T follicular helper cell (primary cell): ENCODE data around the gene CIB4.

Experiments used
- DNase-seq: peaks from one replicate; pipeline ENCODE4 v3.0.0-alpha.2; 2020; ENCODE audit warnings: low read depth

The CIB4 gene

DNA sequence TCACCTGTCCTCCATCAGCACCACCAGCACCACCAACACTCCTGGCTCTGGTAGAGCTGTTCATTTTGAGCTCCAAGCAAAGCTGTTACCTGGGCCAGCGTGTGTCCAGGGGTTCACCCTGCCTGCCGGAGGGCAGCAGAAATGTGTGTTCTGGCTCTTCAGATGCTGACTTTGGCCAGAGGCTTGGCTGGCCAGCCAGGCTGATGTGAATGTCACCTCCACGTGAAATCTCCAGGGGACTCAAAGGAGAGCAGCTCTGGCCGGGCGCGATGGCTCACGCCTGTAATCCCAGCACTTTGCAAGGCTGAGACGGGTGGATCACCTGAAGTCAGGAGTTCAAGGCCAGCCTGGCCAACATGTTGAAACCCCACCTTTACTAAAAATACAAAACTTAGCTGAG, 33.5 kb downstream of the CIB4 start:
- no peak for DNase-seq

DNA sequence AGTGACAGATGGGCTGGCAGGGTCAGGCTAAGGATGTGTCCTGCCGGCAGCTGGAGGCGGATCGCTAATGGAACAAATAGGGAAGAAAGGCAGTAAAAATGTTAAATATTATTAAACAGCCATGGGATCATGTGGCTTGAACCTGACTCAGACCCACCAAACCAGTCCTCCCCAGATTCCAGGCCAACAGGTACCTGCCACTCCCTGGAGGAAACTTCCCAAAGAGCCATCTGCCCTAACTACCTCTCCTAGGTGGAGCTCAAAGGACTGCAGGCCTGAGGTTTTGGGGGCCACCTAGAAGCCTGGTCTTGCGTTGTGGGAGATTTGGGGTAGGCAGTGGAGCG, 34.3 kb downstream of the CIB4 start:
- no peak for DNase-seq

DNA sequence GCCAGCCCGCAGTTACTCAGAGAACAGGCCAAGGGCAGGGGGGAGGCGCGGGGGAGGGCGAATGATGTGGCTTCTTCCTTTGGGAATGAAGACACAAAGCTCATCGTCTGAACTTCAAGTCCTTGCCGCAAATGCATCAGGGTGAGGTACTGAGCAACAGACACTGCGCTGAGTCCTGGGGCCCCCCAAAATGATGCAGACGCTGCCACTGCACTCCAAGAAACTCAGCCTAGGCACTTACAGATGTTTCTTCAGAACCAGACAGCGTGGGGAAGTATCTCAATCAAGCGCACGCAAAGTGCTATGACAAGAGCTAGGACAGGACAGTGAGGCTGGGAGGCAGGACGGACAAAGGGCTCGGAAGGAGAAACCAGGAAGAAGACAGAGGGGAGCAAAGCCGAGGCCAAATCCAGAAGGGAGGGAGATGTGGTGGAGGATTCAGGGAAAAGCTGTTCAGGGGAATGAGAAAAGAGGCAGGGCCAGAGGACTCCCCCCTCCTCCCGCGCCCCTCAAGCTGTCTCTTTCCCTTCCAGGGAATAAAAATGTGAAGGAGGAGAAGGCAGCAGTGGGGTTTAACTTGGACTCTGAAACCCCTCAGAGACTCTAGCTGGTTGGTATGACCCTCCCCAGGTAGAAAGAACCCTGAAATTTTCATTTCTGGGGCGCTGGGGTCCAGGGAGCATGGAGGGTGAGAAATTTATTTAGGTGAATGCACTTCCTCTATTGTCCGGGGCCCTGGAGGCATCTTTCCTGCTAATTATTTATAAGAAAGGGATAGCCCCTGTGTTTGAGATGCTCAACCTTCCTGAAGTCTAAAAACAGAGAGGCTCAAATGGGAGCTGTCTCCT, 34.9 kb downstream of the CIB4 start:
- DNase-seq, result no peak

DNA sequence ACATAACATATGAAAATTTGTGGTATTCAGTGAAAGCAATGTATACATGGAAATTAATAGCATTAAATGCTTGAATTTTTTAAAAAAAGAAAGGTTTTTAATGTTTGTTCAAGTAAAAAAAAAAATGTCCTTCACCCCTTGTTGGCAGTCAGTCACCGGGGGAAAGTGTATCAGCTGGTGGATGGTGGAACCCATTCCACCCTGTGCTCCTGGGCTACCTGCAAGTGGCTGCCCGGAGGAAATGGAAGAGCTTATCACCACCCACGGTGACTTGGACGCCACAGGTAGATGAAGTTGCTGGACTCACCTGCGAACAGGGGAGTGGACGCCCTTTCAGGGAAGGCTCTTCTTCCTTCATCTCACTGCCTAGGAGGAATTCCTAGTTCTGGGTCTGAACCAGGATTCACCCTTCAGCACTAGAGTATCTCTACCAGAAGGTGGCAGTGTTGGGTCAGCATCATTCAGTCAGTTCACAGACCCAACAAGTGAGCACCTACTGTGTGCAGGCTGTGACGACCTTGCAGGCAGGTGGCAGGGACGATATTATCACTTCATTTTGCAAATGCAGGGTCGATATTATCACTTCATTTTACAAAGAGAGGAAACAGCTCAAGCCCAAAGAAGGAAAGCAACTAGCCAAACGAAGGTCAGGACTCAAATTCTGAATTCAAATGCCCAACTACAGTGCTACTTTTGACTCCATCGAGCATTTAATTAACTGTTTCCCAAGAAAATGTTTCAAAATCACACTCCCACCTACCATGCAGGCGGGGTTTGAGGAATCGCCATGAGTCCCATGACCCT, 35.8 kb downstream of the CIB4 start:
- no peak for DNase-seq

DNA sequence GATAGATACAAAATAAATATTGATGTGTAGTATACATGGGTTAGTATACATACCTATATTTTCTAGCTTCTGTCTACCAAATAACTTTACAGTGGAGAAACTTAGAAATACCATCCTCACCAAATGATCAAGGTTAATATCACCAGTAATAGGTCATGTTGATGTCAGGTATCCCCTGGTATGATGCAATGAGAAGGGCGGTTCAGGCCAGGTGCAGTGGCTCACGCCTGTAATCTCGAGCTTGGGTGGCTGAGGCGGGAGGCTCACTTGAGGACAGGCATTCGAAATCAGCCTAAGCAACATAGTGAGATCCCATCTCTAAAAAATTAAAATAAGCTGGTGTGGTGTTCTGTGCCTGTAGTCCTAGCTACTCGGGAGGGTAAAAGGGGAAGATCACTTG, 38.6 kb downstream of the CIB4 start:
- no peak for DNase-seq

DNA sequence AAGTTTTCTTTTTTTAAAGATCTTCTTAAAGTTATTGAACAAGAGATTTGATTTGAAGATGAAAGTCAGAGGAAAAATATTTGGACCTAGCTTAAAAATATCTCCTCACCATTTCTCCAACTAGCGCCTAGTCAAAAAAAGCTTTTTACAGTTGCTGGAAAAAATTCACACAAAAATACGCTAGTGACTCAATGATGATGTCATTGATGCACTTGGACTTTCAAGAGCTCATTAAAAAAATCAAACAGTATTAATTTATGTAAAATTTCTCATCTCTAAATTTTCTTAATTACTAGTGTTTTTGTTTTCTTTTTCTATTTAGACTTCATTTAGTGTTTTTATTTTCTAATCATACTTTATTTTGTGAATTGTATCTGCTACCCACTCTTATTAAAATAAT, 41.8 kb downstream of the CIB4 start:
- no peak for DNase-seq

DNA sequence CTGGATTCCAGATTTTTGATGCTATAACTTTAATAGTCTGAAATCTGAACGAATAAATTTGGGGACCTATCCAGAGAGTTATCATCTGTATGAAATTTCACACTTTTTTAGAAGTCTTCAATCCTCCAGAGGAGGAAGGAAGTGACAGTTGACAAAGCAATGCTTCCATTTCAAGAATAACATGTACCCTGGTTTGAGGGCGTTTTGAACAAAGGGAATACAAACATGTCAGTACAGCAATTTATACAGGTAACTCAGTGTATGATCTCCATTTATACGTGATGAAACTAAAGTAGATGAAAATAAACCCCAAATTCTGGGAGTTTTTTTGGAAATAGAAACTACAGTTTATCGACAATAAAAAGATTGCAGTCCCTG, 42.2 kb downstream of the CIB4 start:
- DNase-seq, result no peak

DNA sequence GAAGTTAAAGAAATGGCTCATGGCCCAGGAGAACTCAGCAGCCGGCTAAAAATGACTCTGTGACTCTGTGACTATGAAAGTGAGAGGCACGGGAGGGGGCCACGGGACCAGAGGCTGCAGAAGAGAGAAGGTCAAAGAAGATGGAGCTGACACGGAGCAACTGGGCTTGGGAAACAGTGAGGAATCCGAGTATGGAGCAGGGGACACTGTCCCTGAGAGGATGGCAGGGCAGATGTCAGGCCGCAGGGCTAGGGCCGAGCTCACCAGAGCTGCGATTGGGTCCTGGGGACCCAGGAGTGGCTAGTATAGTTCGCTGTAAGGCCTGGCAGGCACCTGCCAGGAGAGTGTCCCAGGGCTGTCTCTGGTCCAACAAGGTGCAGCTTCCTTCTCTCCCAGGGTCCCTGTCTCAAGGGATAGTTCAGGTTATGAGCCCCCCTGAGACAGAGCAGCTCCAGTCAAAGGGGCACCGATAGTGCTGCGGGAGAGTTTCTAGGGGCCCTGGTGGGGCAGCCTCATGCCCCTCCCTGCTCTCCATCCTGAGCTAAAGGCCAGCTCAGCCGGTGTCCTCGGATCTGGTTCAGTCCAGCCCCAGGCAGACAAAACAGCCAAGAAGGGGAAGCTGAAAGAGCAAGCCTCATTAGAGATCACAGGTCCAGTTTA, 42.7 kb downstream of the CIB4 start:
- no peak for DNase-seq

DNA sequence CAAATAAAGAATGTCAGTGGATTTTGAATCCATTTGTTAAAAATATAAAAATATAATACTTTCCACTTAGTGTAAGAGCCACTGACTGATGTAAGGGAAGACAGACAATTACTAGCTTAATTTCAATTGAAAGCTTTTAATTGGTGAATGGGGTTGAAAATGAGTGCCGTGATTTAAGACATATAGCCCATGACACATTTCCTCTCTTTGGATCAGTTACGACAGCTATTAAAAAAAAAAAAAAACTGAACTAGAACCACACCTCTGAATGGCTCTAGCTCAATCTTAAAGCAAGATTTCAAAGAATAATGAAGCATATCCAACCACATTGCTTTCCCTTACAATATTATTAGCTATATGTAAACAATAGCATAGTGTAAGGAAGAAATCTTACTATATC, 44.0 kb downstream of the CIB4 start:
- no peak for DNase-seq

DNA sequence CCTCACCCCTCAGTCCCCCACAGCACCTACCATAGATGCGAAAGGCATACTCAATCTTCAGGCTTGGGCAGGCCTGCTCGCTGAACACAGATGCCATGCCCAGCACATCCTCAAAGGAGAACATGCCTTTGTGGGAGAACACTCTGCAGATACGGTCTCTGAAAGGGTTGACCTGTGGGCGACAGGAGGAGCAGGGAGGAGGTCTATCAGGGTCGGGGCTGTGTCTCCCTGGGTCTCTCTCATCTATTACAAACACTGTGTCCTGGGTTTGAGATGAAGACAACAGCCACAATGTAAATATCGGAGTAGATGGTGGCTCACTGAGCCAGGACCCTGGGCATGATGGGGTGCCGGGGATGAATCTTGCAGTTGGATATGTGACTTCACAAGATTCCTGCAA, 46.0 kb downstream of the CIB4 start:
- no peak for DNase-seq

DNA sequence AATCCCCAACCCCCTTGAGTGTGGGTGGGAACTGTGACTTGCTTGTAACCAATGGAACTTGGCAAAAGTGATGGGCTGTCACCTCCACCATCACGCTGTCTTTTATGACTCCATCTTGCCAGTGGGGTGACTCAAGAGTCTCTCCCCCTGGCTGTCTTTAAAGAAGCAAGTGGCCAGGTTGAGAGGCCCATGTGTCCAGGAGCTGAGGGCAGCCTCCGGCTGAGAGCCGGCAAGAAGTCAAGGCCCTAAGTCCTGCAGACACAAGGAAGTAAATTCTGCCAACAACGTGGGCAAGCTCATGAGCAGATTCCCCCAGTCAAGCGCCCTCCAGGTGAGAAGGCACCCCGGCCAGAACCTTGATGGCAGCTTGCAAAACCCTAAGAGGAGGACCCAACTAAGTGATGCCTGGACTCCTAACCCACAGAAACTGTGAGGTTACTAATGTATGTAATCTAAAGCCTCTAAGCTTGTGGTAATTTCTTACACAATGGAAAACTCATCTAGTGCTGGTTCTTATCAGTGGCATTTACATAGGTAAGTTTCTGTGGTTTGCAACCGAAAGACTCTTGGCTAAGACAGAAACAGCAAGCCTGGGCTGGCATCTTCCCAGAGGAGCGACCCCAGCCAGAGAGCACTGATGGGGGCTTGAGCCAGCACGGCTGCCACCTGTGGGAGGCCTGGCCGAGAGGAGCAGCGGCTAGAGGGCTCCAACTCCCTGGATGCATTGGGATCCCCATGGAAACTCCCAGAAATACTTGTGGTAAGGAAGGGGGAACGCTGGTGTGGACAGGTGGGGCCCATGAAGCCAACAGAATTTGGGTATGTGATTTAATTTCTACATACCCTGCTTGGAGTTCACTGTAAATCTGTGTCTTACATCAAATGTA, 49.3 kb downstream of the CIB4 start:
- no peak for DNase-seq

DNA sequence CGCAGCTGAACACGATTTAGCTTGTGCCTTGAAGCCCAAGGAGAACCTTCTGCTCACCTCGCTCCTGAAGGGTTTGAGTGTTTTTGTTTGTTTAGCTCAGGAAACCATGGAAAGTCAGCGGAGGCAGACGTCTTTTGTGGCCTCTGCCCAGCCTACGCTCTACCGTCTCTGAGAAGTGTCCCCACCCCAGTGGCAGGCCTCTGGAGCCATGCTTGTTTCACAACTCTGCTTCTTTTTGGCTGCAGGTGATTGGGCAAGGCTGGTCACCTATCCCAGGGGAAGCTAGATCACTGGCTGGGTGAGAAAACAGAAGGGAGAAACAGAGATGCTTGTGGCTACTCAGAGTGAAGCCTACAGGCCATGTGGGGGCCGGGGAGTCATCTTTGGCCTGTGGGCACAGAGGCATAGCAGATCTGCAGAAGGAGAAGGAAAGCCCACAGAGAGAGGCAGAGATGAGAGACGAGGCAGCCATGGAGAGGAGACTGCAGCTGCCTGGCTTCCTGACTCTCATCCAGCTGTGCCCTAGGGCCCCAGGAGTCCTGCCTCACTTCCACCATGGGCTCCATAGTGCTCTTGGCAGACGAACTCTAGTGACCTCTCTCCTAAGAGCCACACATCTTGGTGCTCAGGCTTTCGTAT, 50.1 kb downstream of the CIB4 start:
- no peak for DNase-seq

DNA sequence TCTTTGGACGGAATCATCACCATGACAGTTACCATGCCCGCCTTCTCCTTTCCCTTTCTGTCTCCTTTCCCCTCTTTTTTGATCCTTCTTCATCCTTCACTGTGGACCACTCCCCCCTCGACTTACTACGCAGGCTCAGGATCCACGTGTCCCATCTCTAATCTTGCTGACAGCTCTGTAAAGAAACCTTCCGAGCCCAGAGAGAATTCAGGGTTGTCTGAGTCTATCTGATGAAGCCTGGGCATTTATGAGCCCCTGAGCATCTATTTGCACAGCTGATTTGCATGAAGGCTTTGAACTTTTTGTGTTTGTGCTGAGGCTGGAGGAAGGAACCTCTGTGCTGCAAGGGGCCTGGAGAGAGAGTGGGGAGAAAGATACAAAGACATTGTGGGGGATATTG, 50.7 kb downstream of the CIB4 start:
- no peak for DNase-seq

DNA sequence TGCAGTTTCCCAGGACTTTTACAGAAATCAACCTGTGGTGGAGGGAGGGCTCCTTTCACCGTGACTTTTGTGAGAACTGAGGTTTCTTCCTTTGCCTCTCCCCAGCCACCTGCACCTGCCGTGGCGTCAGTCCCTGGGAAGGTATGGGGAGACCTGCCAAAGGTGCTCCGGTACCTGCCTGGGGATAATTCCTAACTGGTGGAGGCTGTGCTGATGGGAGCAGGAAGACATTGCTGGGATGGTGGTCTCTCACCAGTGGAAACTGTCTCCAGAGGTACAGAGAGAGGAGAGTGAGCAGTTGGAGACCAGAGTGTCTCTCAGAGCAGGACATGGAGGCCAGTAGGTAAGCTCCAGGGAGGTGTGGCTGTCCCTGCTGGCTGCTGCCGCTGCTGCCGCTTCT, 52.6 kb downstream of the CIB4 start:
- no peak for DNase-seq

DNA sequence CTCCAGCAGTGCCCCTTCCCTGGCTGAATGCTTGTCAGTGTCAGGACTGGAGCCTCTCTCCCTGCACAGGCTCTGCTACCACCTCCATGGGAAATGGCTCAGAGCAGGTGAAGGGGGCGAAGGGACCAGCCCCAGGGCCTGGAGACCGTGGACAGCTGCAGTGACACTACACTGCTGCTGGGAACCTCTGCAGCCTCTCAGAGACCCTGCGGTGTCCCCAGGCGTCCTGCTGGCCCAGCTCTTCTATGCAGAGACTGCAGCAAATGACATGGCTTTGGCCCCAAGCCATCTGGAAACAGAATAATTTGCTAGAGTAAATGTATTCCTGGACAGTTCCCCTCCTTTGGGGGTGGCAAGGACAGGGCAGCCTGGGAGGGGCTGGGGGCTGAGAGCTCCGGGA, 53.2 kb downstream of the CIB4 start:
- DNase-seq, result no peak

DNA sequence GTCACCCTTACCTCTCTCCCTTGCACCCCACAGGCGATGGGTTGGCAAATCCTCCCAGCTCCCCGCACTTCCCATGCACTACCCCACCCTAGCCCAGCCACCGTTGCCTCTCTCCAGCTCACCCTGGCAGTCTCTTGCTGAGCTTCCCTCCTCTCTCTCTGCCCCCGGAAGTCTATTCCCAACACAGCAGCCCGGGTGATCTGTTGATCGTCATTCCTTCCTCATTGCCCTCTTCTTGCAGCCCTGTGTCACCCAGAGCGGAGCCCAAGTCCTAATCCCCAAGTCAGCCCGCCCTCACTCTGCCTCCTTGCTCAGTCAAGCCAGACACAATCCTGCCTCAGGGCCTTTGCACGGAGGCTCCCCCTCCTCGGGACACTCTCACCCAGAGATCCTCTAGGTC, 55.2 kb downstream of the CIB4 start:
- no peak for DNase-seq

DNA sequence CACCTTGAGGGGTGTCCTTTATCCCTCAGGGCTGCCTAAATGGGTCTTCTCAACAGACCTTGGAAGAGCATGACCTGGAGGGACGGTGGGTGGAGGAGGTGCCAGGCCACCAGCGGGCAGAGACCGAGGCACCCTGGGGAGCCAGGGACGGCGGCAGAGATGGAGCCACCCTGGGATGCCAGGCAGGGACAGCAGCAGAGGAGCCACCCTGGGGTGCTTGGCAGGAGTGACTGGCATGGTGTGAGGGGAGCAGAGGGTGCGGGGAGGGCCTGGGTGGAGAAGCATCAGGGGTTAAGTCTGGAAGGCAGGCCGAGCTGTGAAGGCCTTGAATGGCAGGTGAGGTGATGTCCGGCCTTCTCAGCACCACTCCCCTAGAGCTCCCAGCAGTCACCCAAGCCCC, 56.1 kb downstream of the CIB4 start:
- DNase-seq, result no peak

DNA sequence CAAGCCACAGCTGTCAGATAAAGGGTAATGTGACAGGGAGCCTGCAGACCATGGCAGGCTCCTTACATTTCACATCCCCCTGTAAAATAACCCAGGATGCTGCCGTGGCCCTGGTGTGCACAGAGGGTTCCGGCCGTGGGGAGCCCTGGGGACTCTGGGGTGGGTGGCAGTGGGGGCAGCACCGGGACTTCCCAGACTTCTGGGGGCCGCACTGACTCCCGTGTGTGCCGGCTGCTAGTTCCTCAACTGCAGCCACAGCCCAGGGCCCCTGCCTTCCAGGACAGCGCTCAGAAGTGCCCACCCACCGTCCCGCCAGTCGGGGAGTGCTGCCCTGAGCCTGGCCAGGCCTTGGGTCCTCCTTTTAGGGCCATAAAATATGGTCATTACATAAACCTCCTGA, 56.5 kb downstream of the CIB4 start:
- DNase-seq, result no peak

DNA sequence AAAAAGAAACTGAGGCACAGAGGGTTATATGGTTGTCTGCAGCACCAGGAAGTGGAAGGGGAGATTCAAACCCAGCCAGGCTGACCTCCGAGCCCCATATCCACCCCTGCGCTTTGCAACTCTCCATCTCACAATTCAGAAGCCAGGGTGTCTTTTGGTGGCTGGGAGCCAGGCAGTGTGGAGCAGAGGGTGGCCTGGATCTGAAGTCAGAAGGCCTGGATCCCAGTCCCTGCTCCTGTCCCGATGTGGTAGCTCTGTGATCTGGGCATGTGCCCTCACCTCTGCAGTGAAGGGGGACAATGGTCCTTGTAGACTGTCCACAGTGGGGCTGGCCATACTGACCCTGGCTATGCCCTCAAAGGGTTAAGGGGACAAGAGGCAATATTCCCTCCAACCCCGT, 57.0 kb downstream of the CIB4 start:
- no peak for DNase-seq

DNA sequence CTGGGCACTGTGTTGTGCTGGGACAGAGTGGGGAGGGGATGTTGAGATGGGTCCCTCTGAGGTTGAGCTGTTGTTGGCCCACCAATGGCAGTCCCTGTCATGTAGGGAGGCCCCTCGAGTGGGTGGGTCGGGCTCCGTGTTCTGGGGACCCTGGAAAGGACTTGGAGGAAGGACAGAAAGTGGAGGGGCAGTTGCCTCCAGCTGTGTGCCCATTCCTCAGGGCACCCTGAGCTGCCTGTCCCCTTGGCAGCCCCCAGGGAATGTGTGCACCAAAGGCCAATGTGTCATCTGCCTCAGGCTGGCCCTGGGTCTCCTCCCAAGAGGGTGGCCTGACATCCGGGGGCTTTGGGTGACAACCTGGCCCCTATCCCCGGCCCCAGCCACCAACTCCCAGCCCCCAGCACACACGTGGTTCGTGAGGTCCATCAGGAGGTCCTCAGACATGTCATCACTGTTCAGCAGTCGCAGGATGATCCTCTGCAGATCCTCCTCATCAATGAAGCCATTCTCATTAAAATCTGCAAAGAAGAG, 57.7 kb downstream of the CIB4 start:
- no peak for DNase-seq

DNA sequence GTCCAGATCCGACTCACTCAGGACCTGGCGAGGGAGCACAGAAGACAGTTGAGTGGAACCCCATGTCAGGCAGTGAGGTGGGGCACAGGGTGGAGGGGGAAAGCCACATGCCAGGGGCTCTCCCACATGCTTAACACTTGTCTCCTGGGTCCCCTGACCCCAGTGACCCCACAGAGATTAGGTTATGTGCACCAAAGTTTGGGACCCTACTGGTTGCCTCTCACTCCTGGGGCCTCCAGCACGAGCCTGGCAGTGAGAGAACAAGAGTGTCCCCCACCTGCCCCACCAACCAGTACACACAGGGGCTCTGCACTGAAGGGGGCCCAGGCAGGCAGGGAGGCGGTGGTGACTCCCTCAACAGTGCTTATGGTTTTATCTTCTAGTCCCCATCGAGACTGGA, 58.3 kb downstream of the CIB4 start:
- DNase-seq, result no peak
